Neural progenitor cell (in vitro differentiated cells): ENCODE data around the gene TLCD5. TPM values are rescaled to one million over a fixed set of nuclear protein-coding genes. Genes with fewer than 3 reads are reported as not detected.

Source experiments
- DNase-seq: peaks from one replicate; pipeline ENCODE4 v3.0.0-alpha.2; 2016; ENCODE audit warnings: low spot score
- H2AFZ ChIP-seq: fragments of 200-600 bp; sonication (generic); replicated peaks from 2 replicates; pipeline ENCODE4 v1.6.1; 2016; ENCODE audit warnings: antibody characterized with exemption
- H3F3A ChIP-seq: fragments of 200-600 bp; sonication (generic); 2 replicates; pipeline ENCODE4 v1.6.1; 2016; ENCODE audit warnings: antibody characterized with exemption, low read depth
- H3K27ac ChIP-seq: fragments of 200-600 bp; sonication (generic); 2 replicates; pipeline ENCODE4 v1.5.1; 2016; ENCODE audit warnings: mild to moderate bottlenecking
- H3K27me3 ChIP-seq: fragments of 200-600 bp; sonication (generic); 2 replicates; pipeline ENCODE4 v1.6.1; 2016; ENCODE audit warnings: mild to moderate bottlenecking, moderate library complexity
- H3K36me3 ChIP-seq: fragments of 200-600 bp; sonication (generic); 2 replicates; pipeline ENCODE4 v1.5.1; 2016
- H3K4me1 ChIP-seq: fragments of 200-600 bp; sonication (generic); 2 replicates; pipeline ENCODE4 v1.6.1; 2016; ENCODE audit warnings: mixed run types
- H3K4me2 ChIP-seq: fragments of 200-600 bp; sonication (generic); 2 replicates; pipeline ENCODE4 v1.6.1; 2016
- H3K4me3 ChIP-seq: fragments of 200-600 bp; sonication (generic); 2 replicates; pipeline ENCODE4 v1.5.1; 2016
- H3K79me2 ChIP-seq: fragments of 200-600 bp; sonication (generic); 2 replicates; pipeline ENCODE4 v1.6.1; 2016; ENCODE audit warnings: low read depth
- H3K9ac ChIP-seq: fragments of 200-600 bp; sonication (generic); 2 replicates; pipeline ENCODE4 v1.6.1; 2016
- H3K9me3 ChIP-seq: fragments of 200-600 bp; sonication (generic); 2 replicates; pipeline ENCODE4 v1.5.1; 2016; ENCODE audit warnings: low read depth
- H4K20me1 ChIP-seq: fragments of 200-600 bp; sonication (generic); 2 replicates; pipeline ENCODE4 v1.6.1; 2016; ENCODE audit warnings: low read depth
- H3K27ac Mint-ChIP-seq: 3 replicates; pipeline ENCODE4 v1.8.0; 2021; ENCODE audit warnings: mixed read lengths
- H3K27me3 Mint-ChIP-seq: 2 replicates; pipeline ENCODE4 v1.8.0; 2022; ENCODE audit warnings: low read depth, mild to moderate bottlenecking, inconsistent platforms, moderate library complexity, mixed read lengths; ENCODE audit not compliant: insufficient read depth
- H3K36me3 Mint-ChIP-seq: 3 replicates; pipeline ENCODE4 v1.8.0; 2021; ENCODE audit warnings: mixed read lengths
- H3K4me1 Mint-ChIP-seq: 3 replicates; pipeline ENCODE4 v1.8.0; 2021; ENCODE audit warnings: mixed read lengths
- H3K4me3 Mint-ChIP-seq: 3 replicates; pipeline ENCODE4 v1.8.0; 2021; ENCODE audit warnings: mild to moderate bottlenecking, moderate library complexity, mixed read lengths
- H3K9me3 Mint-ChIP-seq: 3 replicates; pipeline ENCODE4 v1.8.0; 2020; ENCODE audit warnings: mixed read lengths
- CTCF ChIP-seq: fragments of 200-600 bp; sonication (generic); IDR thresholded peaks from 2 replicates; pipeline ENCODE4 v1.5.1; 2017; ENCODE audit warnings: antibody characterized with exemption, mild to moderate bottlenecking
- EZH2 ChIP-seq: fragments of 200-600 bp; sonication (generic); IDR thresholded peaks from 2 replicates; pipeline ENCODE4 v1.6.1; 2017; ENCODE audit warnings: antibody characterized with exemption, mild to moderate bottlenecking, moderate library complexity
- EZH2phosphoT487 ChIP-seq: fragments of 200-600 bp; sonication (generic); IDR thresholded peaks from 2 replicates; pipeline ENCODE4 v1.6.1; 2017; ENCODE audit warnings: antibody characterized with exemption
- total RNA-seq: library from RNA; depleted of rRNA; stranded (reverse); fragments of >200 nt; gene quantifications from 2 replicates; pipeline ENCODE4 v1.2.3, GENCODE V29; 2015; ENCODE audit warnings: low replicate concordance

Gene TLCD5
- total RNA-seq, 1 donor from 2014 or later, result 32.2 TPM

- Mint-ChIP-seq H3K4me3 (no peak overlapping the region), H3K27me3 (no peaks in the 10 kb centered on the region), H3K9me3 (peaks cover 4% of the 10 kb centered on the region), H3K27ac (no peak overlapping the region), H3K36me3 (peaks cover 12% of the 10 kb centered on the region), H3K4me1 (peaks cover 9% of the 10 kb centered on the region)
- H2AFZ ChIP-seq, result no peak overlapping the region
- peaks cover 95% of the 10 kb centered on the region for H3K79me2 ChIP-seq
- H3K9me3 ChIP-seq, result no peaks in the 10 kb centered on the region
- no peak overlapping the region for H3K4me3 ChIP-seq
- no peak for TF ChIP-seq EZH2phosphoT487
- H3K4me2 ChIP-seq, result no peak overlapping the region
- DNase-seq, result no peak
- H3F3A ChIP-seq, result peaks cover 5% of the 10 kb centered on the region
- peaks cover 10% of the 10 kb centered on the region for H4K20me1 ChIP-seq
- no peak overlapping the region for H3K27ac ChIP-seq
- H3K27me3 ChIP-seq, result no peaks in the 10 kb centered on the region
- no peaks in the 10 kb centered on the region for H3K4me1 ChIP-seq
- H3K9ac ChIP-seq, result no peak overlapping the region
- no peaks in the 10 kb centered on the region for H3K36me3 ChIP-seq
Measured at GRCh38 chr11:120346233-120346632, 21.1 kb downstream of the TLCD5 start.

- H2AFZ ChIP-seq, result no peak overlapping the region
- no peak overlapping the region for H3K27ac Mint-ChIP-seq
- H3K9me3 Mint-ChIP-seq, result peaks cover 9% of the 10 kb centered on the region
- no peak overlapping the region for H3K9ac ChIP-seq
- H3K36me3 ChIP-seq, result no peaks in the 10 kb centered on the region
- peaks cover 2% of the 10 kb centered on the region for H3K4me1 ChIP-seq
- H3K4me3 ChIP-seq, result no peak overlapping the region
- DNase-seq, result no peak
- H3K27ac ChIP-seq, result no peak overlapping the region
- TF ChIP-seq EZH2, result no peak
- H3K4me2 ChIP-seq, result no peak overlapping the region
- H3K27me3 Mint-ChIP-seq, result no peaks in the 10 kb centered on the region
- no peaks in the 10 kb centered on the region for H3K9me3 ChIP-seq
- H3K4me3 Mint-ChIP-seq, result no peak overlapping the region
- peaks cover 15% of the 10 kb centered on the region for H3K4me1 Mint-ChIP-seq
- H3K36me3 Mint-ChIP-seq, result peaks cover 16% of the 10 kb centered on the region
- peaks cover 8% of the 10 kb centered on the region for H3F3A ChIP-seq
- H4K20me1 ChIP-seq, result peaks cover 2% of the 10 kb centered on the region
- no peaks in the 10 kb centered on the region for H3K27me3 ChIP-seq
- H3K79me2 ChIP-seq, result peaks cover 93% of the 10 kb centered on the region
Measured at GRCh38 chr11:120350637-120351036, 25.5 kb downstream of the TLCD5 start.

DNA sequence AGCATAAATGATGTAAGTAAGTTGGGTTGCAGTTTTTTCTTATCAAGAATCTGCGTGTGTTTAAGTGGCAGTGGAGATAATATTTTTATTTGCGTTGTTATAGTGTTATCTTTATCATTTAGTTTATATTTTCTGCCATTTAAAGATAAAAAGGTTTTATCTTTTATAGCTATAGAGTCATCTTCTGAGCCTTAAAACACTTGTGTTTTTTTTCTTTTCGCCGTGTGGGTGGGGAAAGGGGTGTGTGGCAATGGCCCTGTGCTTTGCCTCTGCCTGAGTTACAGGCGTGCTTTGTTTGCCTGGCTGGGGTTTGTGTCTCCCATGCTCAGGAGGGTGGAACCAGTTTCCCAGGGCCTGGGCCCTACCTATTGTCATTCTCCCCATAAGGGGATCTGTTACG lies 27.3 kb downstream of the TLCD5 start:
- H3K27me3 Mint-ChIP-seq, result no peaks in the 10 kb centered on the region
- Histone ChIP-seq H3K9ac (no peak overlapping the region), H3F3A (peaks cover 12% of the 10 kb centered on the region), H3K4me3 (no peak overlapping the region), H4K20me1 (peaks cover 15% of the 10 kb centered on the region), H3K9me3 (no peaks in the 10 kb centered on the region), H3K27me3 (no peaks in the 10 kb centered on the region), H2AFZ (no peak overlapping the region), H3K4me1 (peaks cover 8% of the 10 kb centered on the region), H3K27ac (no peak overlapping the region), H3K4me2 (no peak overlapping the region), H3K36me3 (no peaks in the 10 kb centered on the region), H3K79me2 (peaks cover 93% of the 10 kb centered on the region)
- H3K4me1 Mint-ChIP-seq, result peaks cover 6% of the 10 kb centered on the region
- H3K4me3 Mint-ChIP-seq, result no peak overlapping the region
- DNase-seq, result no peak
- TF ChIP-seq EZH2phosphoT487, result no peak
- no peak for TF ChIP-seq CTCF
- TF ChIP-seq EZH2, result no peak
- no peak overlapping the region for H3K27ac Mint-ChIP-seq
- peaks cover 9% of the 10 kb centered on the region for H3K9me3 Mint-ChIP-seq
- H3K36me3 Mint-ChIP-seq, result peaks cover 19% of the 10 kb centered on the region

DNA sequence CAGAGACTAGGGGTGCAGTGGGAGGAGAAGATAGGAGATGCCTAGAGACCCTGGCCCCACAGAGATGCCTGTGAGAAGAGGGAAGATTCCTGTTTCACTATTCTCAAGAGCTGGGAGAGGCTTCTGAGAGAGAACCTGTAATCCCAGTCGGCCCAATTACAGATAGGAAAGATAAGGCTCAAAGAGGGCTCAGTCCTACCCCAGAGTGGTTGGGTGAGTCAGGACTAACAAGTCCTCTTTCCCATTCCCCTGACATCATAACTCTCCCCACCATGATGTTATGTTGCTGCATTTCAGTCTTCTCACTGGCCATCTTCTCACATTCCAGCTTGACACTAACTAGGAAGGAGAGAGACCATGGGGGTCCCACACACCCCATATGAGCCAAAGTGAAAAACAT lies 29.0 kb downstream of the TLCD5 start:
- H3F3A ChIP-seq, result peaks cover 12% of the 10 kb centered on the region
- peaks cover 8% of the 10 kb centered on the region for H3K4me1 ChIP-seq
- Mint-ChIP-seq H3K27ac (no peak overlapping the region), H3K4me1 (peaks cover 6% of the 10 kb centered on the region), H3K27me3 (no peaks in the 10 kb centered on the region), H3K36me3 (peaks cover 22% of the 10 kb centered on the region), H3K9me3 (peaks cover 14% of the 10 kb centered on the region), H3K4me3 (no peak overlapping the region)
- H3K79me2 ChIP-seq, result peaks cover 88% of the 10 kb centered on the region
- H3K36me3 ChIP-seq, result no peaks in the 10 kb centered on the region
- no peak overlapping the region for H3K27ac ChIP-seq
- no peak overlapping the region for H3K4me3 ChIP-seq
- H2AFZ ChIP-seq, result no peak overlapping the region
- H3K4me2 ChIP-seq, result no peak overlapping the region
- peaks cover 15% of the 10 kb centered on the region for H4K20me1 ChIP-seq
- no peaks in the 10 kb centered on the region for H3K27me3 ChIP-seq
- DNase-seq, result no peak
- no peak overlapping the region for H3K9ac ChIP-seq
- H3K9me3 ChIP-seq, result no peaks in the 10 kb centered on the region
- TF ChIP-seq CTCF (no peak), EZH2phosphoT487 (no peak), EZH2 (no peak)
